Neural progenitor cell (in vitro differentiated cells): ENCODE data around the gene ITIH2. TPM values are rescaled to one million over a fixed set of nuclear protein-coding genes. Genes with fewer than 3 reads are reported as not detected.

Source experiments
- DNase-seq: peaks from one replicate; pipeline ENCODE4 v3.0.0-alpha.2; 2016; ENCODE audit warnings: low spot score
- H2AFZ ChIP-seq: fragments of 200-600 bp; sonication (generic); replicated peaks from 2 replicates; pipeline ENCODE4 v1.6.1; 2016; ENCODE audit warnings: antibody characterized with exemption
- H3F3A ChIP-seq: fragments of 200-600 bp; sonication (generic); 2 replicates; pipeline ENCODE4 v1.6.1; 2016; ENCODE audit warnings: antibody characterized with exemption, low read depth
- H3K27ac ChIP-seq: fragments of 200-600 bp; sonication (generic); 2 replicates; pipeline ENCODE4 v1.5.1; 2016; ENCODE audit warnings: mild to moderate bottlenecking
- H3K27me3 ChIP-seq: fragments of 200-600 bp; sonication (generic); 2 replicates; pipeline ENCODE4 v1.6.1; 2016; ENCODE audit warnings: mild to moderate bottlenecking, moderate library complexity
- H3K36me3 ChIP-seq: fragments of 200-600 bp; sonication (generic); 2 replicates; pipeline ENCODE4 v1.5.1; 2016
- H3K4me1 ChIP-seq: fragments of 200-600 bp; sonication (generic); 2 replicates; pipeline ENCODE4 v1.6.1; 2016; ENCODE audit warnings: mixed run types
- H3K4me2 ChIP-seq: fragments of 200-600 bp; sonication (generic); 2 replicates; pipeline ENCODE4 v1.6.1; 2016
- H3K4me3 ChIP-seq: fragments of 200-600 bp; sonication (generic); 2 replicates; pipeline ENCODE4 v1.5.1; 2016
- H3K79me2 ChIP-seq: fragments of 200-600 bp; sonication (generic); 2 replicates; pipeline ENCODE4 v1.6.1; 2016; ENCODE audit warnings: low read depth
- H3K9ac ChIP-seq: fragments of 200-600 bp; sonication (generic); 2 replicates; pipeline ENCODE4 v1.6.1; 2016
- H3K9me3 ChIP-seq: fragments of 200-600 bp; sonication (generic); 2 replicates; pipeline ENCODE4 v1.5.1; 2016; ENCODE audit warnings: low read depth
- H4K20me1 ChIP-seq: fragments of 200-600 bp; sonication (generic); 2 replicates; pipeline ENCODE4 v1.6.1; 2016; ENCODE audit warnings: low read depth
- H3K27ac Mint-ChIP-seq: 3 replicates; pipeline ENCODE4 v1.8.0; 2021; ENCODE audit warnings: mixed read lengths
- H3K27me3 Mint-ChIP-seq: 2 replicates; pipeline ENCODE4 v1.8.0; 2022; ENCODE audit warnings: low read depth, mild to moderate bottlenecking, inconsistent platforms, moderate library complexity, mixed read lengths; ENCODE audit not compliant: insufficient read depth
- H3K36me3 Mint-ChIP-seq: 3 replicates; pipeline ENCODE4 v1.8.0; 2021; ENCODE audit warnings: mixed read lengths
- H3K4me1 Mint-ChIP-seq: 3 replicates; pipeline ENCODE4 v1.8.0; 2021; ENCODE audit warnings: mixed read lengths
- H3K4me3 Mint-ChIP-seq: 3 replicates; pipeline ENCODE4 v1.8.0; 2021; ENCODE audit warnings: mild to moderate bottlenecking, moderate library complexity, mixed read lengths
- H3K9me3 Mint-ChIP-seq: 3 replicates; pipeline ENCODE4 v1.8.0; 2020; ENCODE audit warnings: mixed read lengths
- EZH2 ChIP-seq: fragments of 200-600 bp; sonication (generic); IDR thresholded peaks from 2 replicates; pipeline ENCODE4 v1.6.1; 2017; ENCODE audit warnings: antibody characterized with exemption, mild to moderate bottlenecking, moderate library complexity
- EZH2phosphoT487 ChIP-seq: fragments of 200-600 bp; sonication (generic); IDR thresholded peaks from 2 replicates; pipeline ENCODE4 v1.6.1; 2017; ENCODE audit warnings: antibody characterized with exemption
- total RNA-seq: library from RNA; depleted of rRNA; stranded (reverse); fragments of >200 nt; gene quantifications from 2 replicates; pipeline ENCODE4 v1.2.3, GENCODE V29; 2015; ENCODE audit warnings: low replicate concordance
- TF ChIP-seq, protein P1 (sequence below): fragments of 200-600 bp; sonication (generic); IDR thresholded peaks from 2 replicates; pipeline ENCODE4 v1.5.1; 2017; ENCODE audit warnings: antibody characterized with exemption, mild to moderate bottlenecking

Gene ITIH2
- total RNA-seq, 1 donor from 2014 or later, result not detected

DNA sequence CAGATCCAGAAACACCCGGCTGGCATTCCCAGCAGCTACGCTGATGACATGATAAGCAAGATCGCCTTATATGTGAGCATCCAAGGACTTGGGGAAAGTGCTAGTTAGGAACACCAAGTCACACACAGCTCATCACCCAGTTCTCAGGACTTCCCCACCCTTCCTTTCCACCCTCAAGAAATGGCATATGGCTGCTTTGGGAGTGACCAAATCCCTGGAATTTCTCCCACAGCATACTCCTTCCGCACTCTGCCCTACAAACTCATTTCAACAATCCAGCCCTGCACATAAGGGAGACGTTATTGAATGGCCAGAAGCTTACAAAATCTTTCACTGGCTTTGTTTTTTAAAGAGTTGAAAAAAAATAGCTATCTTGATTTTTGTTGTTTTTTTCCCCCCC, 40.6 kb upstream of the ITIH2 start:
- peaks cover 37% of the 10 kb centered on the region for H3K27me3 ChIP-seq
- H3K9ac ChIP-seq, result no peak overlapping the region
- peaks cover 16% of the 10 kb centered on the region for H4K20me1 ChIP-seq
- no peaks in the 10 kb centered on the region for H3K79me2 ChIP-seq
- H3K27ac ChIP-seq, result no peak overlapping the region
- H3K36me3 ChIP-seq, result no peaks in the 10 kb centered on the region
- no peak overlapping the region for H3K4me3 ChIP-seq
- peaks cover 14% of the 10 kb centered on the region for H3K4me1 Mint-ChIP-seq
- no peak for TF ChIP-seq EZH2phosphoT487
- TF ChIP-seq, protein P1, sequence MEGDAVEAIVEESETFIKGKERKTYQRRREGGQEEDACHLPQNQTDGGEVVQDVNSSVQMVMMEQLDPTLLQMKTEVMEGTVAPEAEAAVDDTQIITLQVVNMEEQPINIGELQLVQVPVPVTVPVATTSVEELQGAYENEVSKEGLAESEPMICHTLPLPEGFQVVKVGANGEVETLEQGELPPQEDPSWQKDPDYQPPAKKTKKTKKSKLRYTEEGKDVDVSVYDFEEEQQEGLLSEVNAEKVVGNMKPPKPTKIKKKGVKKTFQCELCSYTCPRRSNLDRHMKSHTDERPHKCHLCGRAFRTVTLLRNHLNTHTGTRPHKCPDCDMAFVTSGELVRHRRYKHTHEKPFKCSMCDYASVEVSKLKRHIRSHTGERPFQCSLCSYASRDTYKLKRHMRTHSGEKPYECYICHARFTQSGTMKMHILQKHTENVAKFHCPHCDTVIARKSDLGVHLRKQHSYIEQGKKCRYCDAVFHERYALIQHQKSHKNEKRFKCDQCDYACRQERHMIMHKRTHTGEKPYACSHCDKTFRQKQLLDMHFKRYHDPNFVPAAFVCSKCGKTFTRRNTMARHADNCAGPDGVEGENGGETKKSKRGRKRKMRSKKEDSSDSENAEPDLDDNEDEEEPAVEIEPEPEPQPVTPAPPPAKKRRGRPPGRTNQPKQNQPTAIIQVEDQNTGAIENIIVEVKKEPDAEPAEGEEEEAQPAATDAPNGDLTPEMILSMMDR, result no peak
- no peak for TF ChIP-seq EZH2
- peaks cover 13% of the 10 kb centered on the region for H3K4me1 ChIP-seq
- no peak overlapping the region for H2AFZ ChIP-seq
- no peak overlapping the region for H3K27ac Mint-ChIP-seq
- no peak overlapping the region for H3K4me3 Mint-ChIP-seq
- H3K9me3 ChIP-seq, result no peaks in the 10 kb centered on the region
- no peak for DNase-seq
- H3F3A ChIP-seq, result peaks cover 10% of the 10 kb centered on the region
- no peak overlapping the region for H3K4me2 ChIP-seq
- no peaks in the 10 kb centered on the region for H3K9me3 Mint-ChIP-seq
- H3K27me3 Mint-ChIP-seq, result peaks cover 25% of the 10 kb centered on the region
- H3K36me3 Mint-ChIP-seq, result no peaks in the 10 kb centered on the region

DNA sequence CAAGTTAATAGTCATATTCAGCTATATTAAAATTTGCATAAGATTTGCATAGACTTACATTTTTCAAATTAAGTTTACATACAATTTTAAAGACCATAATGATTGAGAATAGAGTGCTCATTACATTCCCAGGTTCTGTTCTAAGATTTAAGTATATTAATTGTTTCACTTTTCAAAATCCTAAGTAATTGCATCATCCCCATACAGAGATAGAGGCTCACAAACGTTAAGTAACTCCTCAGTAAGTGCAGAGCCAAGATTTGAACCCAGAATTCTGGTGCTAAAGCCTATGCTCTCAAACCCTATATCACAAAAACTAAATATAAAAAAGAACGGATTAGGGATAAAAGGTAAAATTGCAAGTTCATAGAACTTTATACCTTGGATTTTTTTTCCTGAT, 38.4 kb upstream of the ITIH2 start:
- H3K4me1 ChIP-seq, result peaks cover 17% of the 10 kb centered on the region
- peaks cover 19% of the 10 kb centered on the region for H3F3A ChIP-seq
- no peak overlapping the region for H3K4me3 ChIP-seq
- H3K36me3 ChIP-seq, result no peaks in the 10 kb centered on the region
- Mint-ChIP-seq H3K4me3 (no peak overlapping the region), H3K36me3 (no peaks in the 10 kb centered on the region), H3K27ac (no peak overlapping the region), H3K4me1 (peaks cover 16% of the 10 kb centered on the region), H3K27me3 (peaks cover 36% of the 10 kb centered on the region), H3K9me3 (no peaks in the 10 kb centered on the region)
- H3K4me2 ChIP-seq, result no peak overlapping the region
- no peaks in the 10 kb centered on the region for H3K79me2 ChIP-seq
- no peak overlapping the region for H2AFZ ChIP-seq
- no peak overlapping the region for H3K27ac ChIP-seq
- no peak overlapping the region for H3K9ac ChIP-seq
- H4K20me1 ChIP-seq, result peaks cover 23% of the 10 kb centered on the region
- TF ChIP-seq EZH2, result no peak
- TF ChIP-seq EZH2phosphoT487, result no peak
- TF ChIP-seq, protein P1, result no peak
- peaks cover 59% of the 10 kb centered on the region for H3K27me3 ChIP-seq
- DNase-seq, result no peak
- no peaks in the 10 kb centered on the region for H3K9me3 ChIP-seq

DNA sequence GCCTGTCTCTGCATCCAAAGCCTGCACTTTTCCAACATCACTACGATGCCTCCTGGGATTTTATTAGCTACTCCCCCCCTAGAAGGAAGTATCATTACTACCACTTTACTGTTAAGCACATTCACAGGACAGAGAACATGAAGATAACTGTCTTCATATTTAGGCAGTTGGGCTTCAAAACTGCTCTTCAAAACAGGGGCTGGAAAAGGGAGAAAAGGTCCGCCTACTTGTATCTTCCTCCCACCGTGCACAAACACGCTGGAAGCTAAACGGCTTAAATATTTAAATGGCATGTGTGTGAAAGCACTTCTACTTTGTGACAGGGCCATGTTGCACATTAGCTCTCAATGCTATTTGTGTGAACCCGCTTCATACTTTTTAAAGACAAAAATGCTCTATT, 37.3 kb upstream of the ITIH2 start:
- Histone ChIP-seq H3K4me1 (peaks cover 17% of the 10 kb centered on the region), H3K9me3 (no peaks in the 10 kb centered on the region), H2AFZ (no peak overlapping the region), H3K27ac (no peak overlapping the region), H3K4me3 (peak overlapping the region; percentile 87), H3K36me3 (no peaks in the 10 kb centered on the region), H4K20me1 (peaks cover 23% of the 10 kb centered on the region), H3K4me2 (peak overlapping the region; percentile 100), H3F3A (peaks cover 19% of the 10 kb centered on the region), H3K79me2 (no peaks in the 10 kb centered on the region), H3K9ac (no peak overlapping the region), H3K27me3 (peaks cover 68% of the 10 kb centered on the region)
- peak overlapping the region; percentile 86 for H3K4me3 Mint-ChIP-seq
- peak; percentile 25 for DNase-seq
- no peak overlapping the region for H3K27ac Mint-ChIP-seq
- no peaks in the 10 kb centered on the region for H3K9me3 Mint-ChIP-seq
- peaks cover 33% of the 10 kb centered on the region for H3K27me3 Mint-ChIP-seq
- H3K36me3 Mint-ChIP-seq, result no peaks in the 10 kb centered on the region
- TF ChIP-seq, protein P1, result no peak
- TF ChIP-seq EZH2 (no peak), EZH2phosphoT487 (no peak)
- H3K4me1 Mint-ChIP-seq, result peaks cover 16% of the 10 kb centered on the region
